Activated CD4-positive, alpha-beta T cell treated with anti-CD3 and anti-CD28 coated beads for 36 hours (primary cell): ENCODE measurements around the gene TMEM82. TPM values are rescaled to one million over a fixed set of nuclear protein-coding genes. Genes with fewer than 3 reads are reported as not detected.

Source experiments
- ATAC-seq: fragments of 200-7000 bp; cut with Tn5 transposase; one replicate; pipeline ENCODE4 v1.10.0; 2021; ENCODE audit warnings: mild to moderate bottlenecking, moderate library complexity
- CTCF ChIA-PET: fragments of 350-600 bp; sonication (Branson Sonifier 250); formaldehyde crosslinking; loops from one replicate; lab custom pipeline; 2021; ENCODE audit warnings: antibody characterized with exemption; lab: Charles Lee
- POLR2A ChIA-PET: fragments of 350-600 bp; sonication (Branson Sonifier 250); formaldehyde crosslinking; loops from one replicate; lab custom pipeline; 2021; ENCODE audit warnings: antibody characterized with exemption, inconsistent platforms; lab: Charles Lee
- DNase-seq: peaks from one replicate; pipeline ENCODE4 v3.0.0-alpha.2; 2020
- H3K27ac Mint-ChIP-seq: one replicate; pipeline ENCODE4 v1.8.0; 2021; ENCODE audit warnings: mixed read lengths
- H3K27me3 Mint-ChIP-seq: one replicate; pipeline ENCODE4 v1.8.0; 2021; ENCODE audit warnings: mixed read lengths
- H3K36me3 Mint-ChIP-seq: one replicate; pipeline ENCODE4 v1.8.0; 2021; ENCODE audit warnings: low read depth, mixed read lengths
- H3K4me1 Mint-ChIP-seq: one replicate; pipeline ENCODE4 v1.8.0; 2021; ENCODE audit warnings: mixed read lengths
- H3K4me3 Mint-ChIP-seq: one replicate; pipeline ENCODE4 v1.8.0; 2021; ENCODE audit warnings: mild to moderate bottlenecking, moderate library complexity, mixed read lengths
- H3K9me3 Mint-ChIP-seq: one replicate; pipeline ENCODE4 v1.8.0; 2021; ENCODE audit warnings: low read depth, mixed read lengths
- intact Hi-C, 2 experiments: fragments of 100-400 bp; cut with DNase I in 1 of 2; cut with micrococcal nuclease in 1 of 2; formaldehyde crosslinking; loops; one replicate each; pipeline versions ENCODE4 v1.14.2 to v1.15.1; 2022 to 2024; cut with DNase I, micrococcal nuclease
- total RNA-seq, 2 experiments: library from RNA; stranded (reverse); gene quantifications; one replicate each; pipeline ENCODE4 v1.2.3, GENCODE V29; 2021

TMEM82 gene
- total RNA-seq, 2 experiments from 2014 or later, result not detected

GRCh38 chr1:15722411-15722810 lies 19.9 kb upstream of the TMEM82 start:
- DNase-seq, result no peak
- no peak for ATAC-seq
- H3K36me3 Mint-ChIP-seq, result peaks cover 13% of the 10 kb centered on the region
- H3K4me3 Mint-ChIP-seq, result no peak overlapping the region
- H3K27ac Mint-ChIP-seq, result no peak overlapping the region
- ChIA-PET CTCF (interaction anchor here (0.6 to 1.5 kb wide), 2 partner anchors 19 to 132 kb away, joined by 3 to 5 read pairs; no protein-coding TSS in a partner anchor), POLR2A (interaction anchor here (0.6 kb wide), 1 partner anchor 16 kb away, joined by 3 read pairs; no protein-coding TSS in a partner anchor)
- no peaks in the 10 kb centered on the region for H3K9me3 Mint-ChIP-seq
- intact Hi-C loops, result no loop called here
- no peaks in the 10 kb centered on the region for H3K27me3 Mint-ChIP-seq
- no peaks in the 10 kb centered on the region for H3K4me1 Mint-ChIP-seq

- ATAC-seq (no peak), DNase-seq (no peak)
- CTCF ChIA-PET, result interaction anchor here (0.6 kb wide), 2 partner anchors 12 to 132 kb away, joined by 3 read pairs; no protein-coding TSS in a partner anchor
- H3K4me3 Mint-ChIP-seq, result no peak overlapping the region
- H3K36me3 Mint-ChIP-seq, result peaks cover 17% of the 10 kb centered on the region
- H3K27me3 Mint-ChIP-seq, result no peaks in the 10 kb centered on the region
- POLR2A ChIA-PET, result no interaction called here
- no peaks in the 10 kb centered on the region for H3K4me1 Mint-ChIP-seq
- no peak overlapping the region for H3K27ac Mint-ChIP-seq
- H3K9me3 Mint-ChIP-seq, result no peaks in the 10 kb centered on the region
- intact Hi-C loops, result no loop called here
Observed at GRCh38 chr1:15722836-15723532, 19.3 kb upstream of the TMEM82 start.

- H3K27me3 Mint-ChIP-seq, result no peaks in the 10 kb centered on the region
- H3K9me3 Mint-ChIP-seq, result no peaks in the 10 kb centered on the region
- H3K4me3 Mint-ChIP-seq, result no peak overlapping the region
- intact Hi-C loops, result no loop called here
- ATAC-seq (no peak), DNase-seq (no peak)
- H3K36me3 Mint-ChIP-seq, result peaks cover 16% of the 10 kb centered on the region
- no peak overlapping the region for H3K27ac Mint-ChIP-seq
- H3K4me1 Mint-ChIP-seq, result no peaks in the 10 kb centered on the region
- POLR2A ChIA-PET, result interaction anchor here (0.7 kb wide), 1 partner anchor 802 kb away, joined by 3 read pairs; no protein-coding TSS in a partner anchor
- CTCF ChIA-PET, result interaction anchor here (0.6 kb wide), 1 partner anchor 13 kb away, joined by 3 read pairs; no protein-coding TSS in a partner anchor
Observed at GRCh38 chr1:15723631-15724246, 18.6 kb upstream of the TMEM82 start.

GRCh38 chr1:15724949-15725880 lies 17.1 kb upstream of the TMEM82 start:
- Mint-ChIP-seq H3K4me1 (no peaks in the 10 kb centered on the region), H3K4me3 (no peak overlapping the region), H3K9me3 (no peaks in the 10 kb centered on the region), H3K36me3 (peaks cover 12% of the 10 kb centered on the region), H3K27ac (no peak overlapping the region), H3K27me3 (no peaks in the 10 kb centered on the region)
- ChIA-PET POLR2A (no interaction called here), CTCF (no interaction called here)
- DNase-seq (no peak), ATAC-seq (no peak)
- intact Hi-C loops, result no loop called here

DNA sequence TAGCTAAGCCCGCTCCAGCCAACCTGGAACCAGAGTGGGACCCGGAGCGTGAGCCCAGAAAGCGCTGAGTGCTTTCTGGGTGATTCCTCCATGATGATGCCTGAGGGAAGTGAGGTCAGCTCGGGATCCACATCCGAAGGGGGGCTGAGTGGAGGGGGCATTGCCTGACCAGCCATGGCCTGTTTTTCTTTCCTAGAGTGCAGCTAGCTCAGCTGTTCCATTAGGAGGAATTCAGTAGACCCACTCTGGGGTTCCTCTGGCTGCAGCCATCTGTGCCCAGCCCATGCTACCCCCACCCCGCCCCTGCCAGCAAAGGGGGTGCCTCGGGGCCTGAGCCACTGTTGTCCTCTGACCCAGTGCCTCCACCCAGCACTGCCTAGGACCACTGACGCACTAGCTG lies 15.8 kb upstream of the TMEM82 start:
- Mint-ChIP-seq H3K4me3 (no peak overlapping the region), H3K36me3 (peaks cover 12% of the 10 kb centered on the region), H3K9me3 (no peaks in the 10 kb centered on the region), H3K27me3 (no peaks in the 10 kb centered on the region), H3K4me1 (no peaks in the 10 kb centered on the region), H3K27ac (no peak overlapping the region)
- ChIA-PET CTCF (no interaction called here), POLR2A (no interaction called here)
- DNase-seq, result no peak
- ATAC-seq, result no peak
- intact Hi-C loops, result no loop called here

DNA sequence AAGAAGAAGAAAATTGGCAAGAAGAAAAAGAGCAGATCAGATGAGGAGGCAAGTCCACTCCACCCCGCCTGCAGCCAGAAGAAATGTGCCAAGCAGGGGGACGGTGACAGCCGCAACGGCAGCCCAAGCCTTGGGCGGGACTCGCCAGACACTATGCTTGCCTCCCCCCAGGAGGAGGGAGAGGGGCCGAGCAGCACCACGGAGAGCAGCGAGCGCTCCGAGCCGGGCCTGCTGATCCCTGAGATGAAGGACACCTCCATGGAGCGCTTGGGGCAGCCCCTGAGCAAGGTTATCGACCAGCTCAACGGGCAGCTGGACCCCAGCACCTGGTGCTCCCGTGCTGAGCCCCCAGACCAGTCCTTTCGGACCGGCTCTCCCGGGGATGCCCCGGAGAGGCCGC lies 15.3 kb upstream of the TMEM82 start:
- Mint-ChIP-seq H3K9me3 (no peaks in the 10 kb centered on the region), H3K27ac (no peak overlapping the region), H3K4me1 (no peaks in the 10 kb centered on the region), H3K36me3 (peaks cover 12% of the 10 kb centered on the region), H3K4me3 (no peak overlapping the region), H3K27me3 (no peaks in the 10 kb centered on the region)
- intact Hi-C loops, result no loop called here
- no peak for DNase-seq
- CTCF ChIA-PET, result no interaction called here
- no peak for ATAC-seq
- POLR2A ChIA-PET, result no interaction called here

DNA sequence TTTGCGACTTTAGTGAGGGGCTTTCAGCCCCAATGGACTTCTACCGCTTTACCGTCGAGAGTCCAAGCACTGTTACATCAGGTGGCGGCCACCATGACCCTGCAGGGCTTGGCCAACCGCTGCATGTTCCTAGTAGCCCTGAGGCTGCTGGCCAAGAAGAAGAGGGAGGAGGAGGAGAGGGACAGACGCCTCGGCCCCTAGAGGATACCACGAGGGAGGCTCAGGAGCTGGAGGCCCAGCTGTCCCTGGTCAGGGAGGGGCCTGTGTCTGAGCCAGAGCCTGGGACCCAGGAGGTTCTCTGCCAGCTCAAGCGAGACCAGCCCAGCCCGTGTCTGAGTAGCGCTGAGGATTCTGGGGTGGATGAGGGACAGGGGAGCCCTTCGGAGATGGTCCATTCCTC lies 14.9 kb upstream of the TMEM82 start:
- H3K9me3 Mint-ChIP-seq, result no peaks in the 10 kb centered on the region
- H3K27ac Mint-ChIP-seq, result no peak overlapping the region
- H3K36me3 Mint-ChIP-seq, result peaks cover 12% of the 10 kb centered on the region
- intact Hi-C loops, result no loop called here
- ATAC-seq (no peak), DNase-seq (no peak)
- H3K4me1 Mint-ChIP-seq, result no peaks in the 10 kb centered on the region
- H3K4me3 Mint-ChIP-seq, result no peak overlapping the region
- ChIA-PET CTCF (no interaction called here), POLR2A (no interaction called here)
- no peaks in the 10 kb centered on the region for H3K27me3 Mint-ChIP-seq

GRCh38 chr1:15727866-15728534 lies 14.3 kb upstream of the TMEM82 start:
- H3K27me3 Mint-ChIP-seq, result no peaks in the 10 kb centered on the region
- H3K4me1 Mint-ChIP-seq, result no peaks in the 10 kb centered on the region
- intact Hi-C loops, result no loop called here
- ATAC-seq (no peak), DNase-seq (no peak)
- ChIA-PET POLR2A (no interaction called here), CTCF (no interaction called here)
- peaks cover 8% of the 10 kb centered on the region for H3K36me3 Mint-ChIP-seq
- no peaks in the 10 kb centered on the region for H3K9me3 Mint-ChIP-seq
- H3K4me3 Mint-ChIP-seq, result no peak overlapping the region
- no peak overlapping the region for H3K27ac Mint-ChIP-seq

- no peaks in the 10 kb centered on the region for H3K9me3 Mint-ChIP-seq
- no peak overlapping the region for H3K4me3 Mint-ChIP-seq
- H3K4me1 Mint-ChIP-seq, result no peaks in the 10 kb centered on the region
- ChIA-PET CTCF (no interaction called here), POLR2A (no interaction called here)
- no peak for ATAC-seq
- intact Hi-C loops, result no loop called here
- no peak for DNase-seq
- no peaks in the 10 kb centered on the region for H3K27me3 Mint-ChIP-seq
- peaks cover 8% of the 10 kb centered on the region for H3K36me3 Mint-ChIP-seq
- H3K27ac Mint-ChIP-seq, result no peak overlapping the region
Observed at GRCh38 chr1:15728937-15729657, 13.2 kb upstream of the TMEM82 start.

DNA sequence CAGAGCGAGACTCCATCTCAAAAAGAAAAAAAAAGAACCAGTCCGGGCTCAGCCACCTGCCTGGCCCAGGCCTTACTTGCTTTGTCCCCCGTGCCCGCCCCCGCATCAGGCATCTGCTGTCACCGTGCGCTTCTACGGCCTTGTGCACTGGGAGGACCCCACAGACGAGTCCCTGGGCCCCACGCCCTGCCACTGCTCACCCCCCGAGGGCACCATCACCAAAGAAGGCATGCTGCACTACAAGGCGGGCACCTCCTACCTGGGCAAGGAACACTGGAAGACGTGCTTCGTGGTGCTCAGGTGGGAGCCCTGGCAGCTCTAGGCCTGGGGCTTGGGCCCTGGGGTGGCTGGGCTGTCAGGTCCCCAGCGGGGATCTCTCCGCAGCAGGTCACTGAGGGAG lies 11.9 kb upstream of the TMEM82 start:
- no peaks in the 10 kb centered on the region for H3K9me3 Mint-ChIP-seq
- POLR2A ChIA-PET, result no interaction called here

More for the DNA sequence above, 11.9 kb upstream of the TMEM82 start:
- no peak for ATAC-seq
- Mint-ChIP-seq H3K4me1 (no peaks in the 10 kb centered on the region), H3K36me3 (peaks cover 6% of the 10 kb centered on the region), H3K27me3 (no peaks in the 10 kb centered on the region), H3K27ac (no peak overlapping the region), H3K4me3 (no peak overlapping the region)
- intact Hi-C loops, result no loop called here
- DNase-seq, result no peak
- CTCF ChIA-PET, result no interaction called here
